B cell (primary cell): ENCODE results near the gene CAPZA1.

Experiments
- EZH2 ChIP-seq: IDR thresholded peaks from 2 replicates; pipeline ENCODE4 v1.6.1; 2012; ENCODE audit warnings: borderline replicate concordance, low read depth, mild to moderate bottlenecking, moderate library complexity, low read length; ENCODE audit not compliant: insufficient read depth, poor library complexity, severe bottlenecking
- TF ChIP-seq, protein P1 (sequence below): fragments of 200-600 bp; IDR thresholded peaks from one replicate; pipeline ENCODE4 v1.8.0; 2022; ENCODE audit warnings: antibody characterized with exemption, mild to moderate bottlenecking

DNA sequence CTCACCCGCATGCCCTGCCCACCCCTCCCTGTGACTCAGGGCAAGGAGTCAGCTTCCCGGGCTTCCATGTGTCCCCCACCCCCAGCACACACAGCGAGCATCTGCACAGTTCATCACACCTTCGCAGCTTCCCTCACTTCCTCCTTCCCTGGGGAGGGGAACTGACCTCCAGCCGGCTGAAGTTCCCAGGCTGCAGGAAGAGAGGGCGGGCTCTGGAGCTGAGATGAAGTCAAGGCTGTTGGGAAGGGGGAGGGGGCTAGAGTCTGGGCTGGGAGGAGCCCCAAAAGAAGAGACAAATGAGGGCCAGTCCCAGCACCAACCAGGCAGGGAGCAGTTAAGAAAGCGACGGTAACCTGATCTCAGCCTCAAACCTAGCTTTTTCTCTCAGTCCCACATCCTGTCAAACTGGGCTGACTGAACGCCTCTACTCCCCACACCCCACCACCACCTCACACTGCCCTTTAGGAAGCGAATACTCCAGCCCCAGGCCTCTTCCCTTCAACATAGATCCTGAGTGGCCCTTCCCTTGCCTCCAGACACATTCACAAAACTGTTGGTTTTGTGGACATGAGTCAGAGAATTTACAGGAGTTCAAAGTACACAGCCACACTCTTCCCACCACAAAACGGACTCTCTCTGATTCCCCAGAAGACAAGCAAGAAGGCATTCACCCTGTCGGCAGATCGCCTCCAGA is 85.4 kb downstream of the CAPZA1 start:
- no peak for TF ChIP-seq EZH2
- TF ChIP-seq, protein P1, sequence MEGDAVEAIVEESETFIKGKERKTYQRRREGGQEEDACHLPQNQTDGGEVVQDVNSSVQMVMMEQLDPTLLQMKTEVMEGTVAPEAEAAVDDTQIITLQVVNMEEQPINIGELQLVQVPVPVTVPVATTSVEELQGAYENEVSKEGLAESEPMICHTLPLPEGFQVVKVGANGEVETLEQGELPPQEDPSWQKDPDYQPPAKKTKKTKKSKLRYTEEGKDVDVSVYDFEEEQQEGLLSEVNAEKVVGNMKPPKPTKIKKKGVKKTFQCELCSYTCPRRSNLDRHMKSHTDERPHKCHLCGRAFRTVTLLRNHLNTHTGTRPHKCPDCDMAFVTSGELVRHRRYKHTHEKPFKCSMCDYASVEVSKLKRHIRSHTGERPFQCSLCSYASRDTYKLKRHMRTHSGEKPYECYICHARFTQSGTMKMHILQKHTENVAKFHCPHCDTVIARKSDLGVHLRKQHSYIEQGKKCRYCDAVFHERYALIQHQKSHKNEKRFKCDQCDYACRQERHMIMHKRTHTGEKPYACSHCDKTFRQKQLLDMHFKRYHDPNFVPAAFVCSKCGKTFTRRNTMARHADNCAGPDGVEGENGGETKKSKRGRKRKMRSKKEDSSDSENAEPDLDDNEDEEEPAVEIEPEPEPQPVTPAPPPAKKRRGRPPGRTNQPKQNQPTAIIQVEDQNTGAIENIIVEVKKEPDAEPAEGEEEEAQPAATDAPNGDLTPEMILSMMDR, result no peak
